ENCODE results near the gene ATP10B.

The ATP10B gene

GRCh38 chr5:160523502-160524163 is 328.4 kb downstream of the ATP10B start:
- Histone ChIP-seq H3K9me3 (ENCODE audit: control insufficient read depth, low read length) (no peaks in the 10 kb centered on the region), H3K27ac (ENCODE audit: insufficient read depth, low read depth, low read length, poor library complexity, severe bottlenecking) (no peak overlapping the region), H3K27me3 (ENCODE audit: control insufficient read depth, insufficient read depth, low read length, poor library complexity, severe bottlenecking) (no peaks in the 10 kb centered on the region), H3K36me3 (ENCODE audit: control insufficient read depth, insufficient read depth, low read length) (no peaks in the 10 kb centered on the region), H3K4me3 (ENCODE audit: insufficient read depth, low read depth, low read length) (no peak overlapping the region), H3K4me1 (ENCODE audit: control insufficient read depth, insufficient read depth, low read length) (no peaks in the 10 kb centered on the region)
- WGBS, 2 experiments = 91 to 100% methylated on average over 4 of the region's 4 CpGs

- Histone ChIP-seq H3K27me3 (ENCODE audit: control insufficient read depth, insufficient read depth, low read length, poor library complexity, severe bottlenecking) (no peaks in the 10 kb centered on the region), H3K36me3 (ENCODE audit: control insufficient read depth, insufficient read depth, low read length) (no peaks in the 10 kb centered on the region), H3K27ac (ENCODE audit: insufficient read depth, low read depth, low read length, poor library complexity, severe bottlenecking) (no peak overlapping the region), H3K4me1 (ENCODE audit: control insufficient read depth, insufficient read depth, low read length) (no peaks in the 10 kb centered on the region), H3K4me3 (ENCODE audit: insufficient read depth, low read depth, low read length) (no peak overlapping the region), H3K9me3 (ENCODE audit: control insufficient read depth, low read length) (no peaks in the 10 kb centered on the region)
These were observed 330.7 kb downstream of the ATP10B start for GRCh38 chr5:160521392-160521663.

GRCh38 chr5:160520609-160521391 is 331.2 kb downstream of the ATP10B start:
- Histone ChIP-seq H3K9me3 (ENCODE audit: control insufficient read depth, low read length) (no peaks in the 10 kb centered on the region), H3K27me3 (ENCODE audit: control insufficient read depth, insufficient read depth, low read length, poor library complexity, severe bottlenecking) (no peaks in the 10 kb centered on the region)
- WGBS, 2 experiments = 95 to 96% methylated on average over 6 of the region's 6 CpGs

GRCh38 chr5:160516696-160517530 is 335.1 kb downstream of the ATP10B start:
- Histone ChIP-seq H3K4me3 (ENCODE audit: insufficient read depth, low read depth, low read length) (no peak overlapping the region), H3K4me1 (ENCODE audit: control insufficient read depth, insufficient read depth, low read length) (no peaks in the 10 kb centered on the region), H3K9me3 (ENCODE audit: control insufficient read depth, low read length) (no peaks in the 10 kb centered on the region), H3K27ac (ENCODE audit: insufficient read depth, low read depth, low read length, poor library complexity, severe bottlenecking) (no peak overlapping the region), H3K27me3 (ENCODE audit: control insufficient read depth, insufficient read depth, low read length, poor library complexity, severe bottlenecking) (no peaks in the 10 kb centered on the region), H3K36me3 (ENCODE audit: control insufficient read depth, insufficient read depth, low read length) (no peaks in the 10 kb centered on the region)
- WGBS, 2 experiments = 84 to 92% methylated on average over 8 of the region's 8 CpGs

More at GRCh38 chr5:160520609-160521391, 331.2 kb downstream of the ATP10B start:
- Histone ChIP-seq H3K27ac (ENCODE audit: insufficient read depth, low read depth, low read length, poor library complexity, severe bottlenecking) (no peak overlapping the region), H3K4me3 (ENCODE audit: insufficient read depth, low read depth, low read length) (no peak overlapping the region), H3K36me3 (ENCODE audit: control insufficient read depth, insufficient read depth, low read length) (no peaks in the 10 kb centered on the region), H3K4me1 (ENCODE audit: control insufficient read depth, insufficient read depth, low read length) (no peaks in the 10 kb centered on the region)

GRCh38 chr5:160514866-160515265 is 337.1 kb downstream of the ATP10B start:
- H3K4me1 ChIP-seq (ENCODE audit: control insufficient read depth, insufficient read depth, low read length) = no peaks in the 10 kb centered on the region
- WGBS, 2 experiments = 87 to 95% methylated on average over 3 of the region's 3 CpGs
- H3K27me3 ChIP-seq (ENCODE audit: control insufficient read depth, insufficient read depth, low read length, poor library complexity, severe bottlenecking) = no peaks in the 10 kb centered on the region

GRCh38 chr5:160514191-160514590 is 337.8 kb downstream of the ATP10B start:
- Histone ChIP-seq H3K36me3 (ENCODE audit: control insufficient read depth, insufficient read depth, low read length) (no peaks in the 10 kb centered on the region), H3K27ac (ENCODE audit: insufficient read depth, low read depth, low read length, poor library complexity, severe bottlenecking) (no peak overlapping the region), H3K27me3 (ENCODE audit: control insufficient read depth, insufficient read depth, low read length, poor library complexity, severe bottlenecking) (no peaks in the 10 kb centered on the region), H3K4me1 (ENCODE audit: control insufficient read depth, insufficient read depth, low read length) (no peaks in the 10 kb centered on the region), H3K9me3 (ENCODE audit: control insufficient read depth, low read length) (no peaks in the 10 kb centered on the region), H3K4me3 (ENCODE audit: insufficient read depth, low read depth, low read length) (no peak overlapping the region)
- WGBS, 2 experiments = 94 to 98% methylated on average over 2 of the region's 2 CpGs

More at GRCh38 chr5:160514866-160515265, 337.1 kb downstream of the ATP10B start:
- Histone ChIP-seq H3K36me3 (ENCODE audit: control insufficient read depth, insufficient read depth, low read length) (no peaks in the 10 kb centered on the region), H3K4me3 (ENCODE audit: insufficient read depth, low read depth, low read length) (no peak overlapping the region), H3K9me3 (ENCODE audit: control insufficient read depth, low read length) (no peaks in the 10 kb centered on the region), H3K27ac (ENCODE audit: insufficient read depth, low read depth, low read length, poor library complexity, severe bottlenecking) (no peak overlapping the region)

GRCh38 chr5:160513485-160513884 is 338.5 kb downstream of the ATP10B start:
- Histone ChIP-seq H3K4me1 (ENCODE audit: control insufficient read depth, insufficient read depth, low read length) (no peaks in the 10 kb centered on the region), H3K9me3 (ENCODE audit: control insufficient read depth, low read length) (no peaks in the 10 kb centered on the region), H3K4me3 (ENCODE audit: insufficient read depth, low read depth, low read length) (no peak overlapping the region), H3K27me3 (ENCODE audit: control insufficient read depth, insufficient read depth, low read length, poor library complexity, severe bottlenecking) (no peaks in the 10 kb centered on the region), H3K27ac (ENCODE audit: insufficient read depth, low read depth, low read length, poor library complexity, severe bottlenecking) (no peak overlapping the region), H3K36me3 (ENCODE audit: control insufficient read depth, insufficient read depth, low read length) (no peaks in the 10 kb centered on the region)
